Transverse colon (tissue), 4 donors: ENCODE measurements around the gene FIGLA. TPM values are rescaled to one million over a fixed set of nuclear protein-coding genes. Genes with fewer than 3 reads are reported as not detected.

Experiments
- DNase-seq: peaks from one replicate; pipeline ENCODE4 v3.0.0-alpha.2; 2019
- H3K27ac ChIP-seq, 4 donors: fragments of 200-600 bp; sonication (generic); 2 replicates each; pipeline ENCODE4 v1.5.1; 2016 to 2018; ENCODE audit warnings: inconsistent platforms in 4 of 4
- H3K27me3 ChIP-seq: fragments of 200-600 bp; sonication (generic); 2 replicates; pipeline ENCODE4 v1.5.1; 2017; ENCODE audit warnings: inconsistent platforms
- H3K36me3 ChIP-seq, 4 donors: fragments of 200-600 bp; sonication (generic); 2 replicates each; pipeline ENCODE4 v1.5.1; 2017 to 2019; ENCODE audit warnings: inconsistent platforms in 4 of 4
- H3K4me1 ChIP-seq, 4 donors: fragments of 200-600 bp; sonication (generic); 2 replicates each; pipeline ENCODE4 v1.5.1; 2017 to 2020; ENCODE audit warnings: inconsistent platforms in 4 of 4
- H3K4me3 ChIP-seq, 4 donors: fragments of 200-600 bp; sonication (generic); 1 replicate in 1 of 4; 2 replicates in 3 of 4; pipeline versions ENCODE4 v1.5.1 to v1.6.1; 2017 to 2019; ENCODE audit warnings: inconsistent platforms in 4 of 4
- H3K9me3 ChIP-seq, 2 donors: fragments of 200-600 bp; sonication (generic); 2 replicates each; pipeline ENCODE4 v1.5.1; 2017 to 2019; ENCODE audit warnings: inconsistent platforms in 2 of 2
- EP300 ChIP-seq: sonication (generic); formaldehyde crosslinking; IDR thresholded peaks from one replicate; pipeline ENCODE4 v1.6.1; 2017; ENCODE audit warnings: antibody characterized with exemption, low read depth
- POLR2A ChIP-seq: fragments of 450-650 bp; IDR thresholded peaks from one replicate; pipeline ENCODE4 v1.6.1; 2016; ENCODE audit warnings: antibody characterized with exemption, mild to moderate bottlenecking, moderate library complexity
- POLR2AphosphoS5 ChIP-seq, 3 donors: sonication (generic); formaldehyde crosslinking; IDR thresholded peaks; one replicate each; pipeline ENCODE4 v1.6.1; 2016; ENCODE audit warnings: antibody characterized with exemption in 3 of 3
- WGBS, 2 donors: methylation state at CpG; one replicate each; pipeline ENCODE4 v1.1.5; 2018; ENCODE audit warnings: low coverage in 1 of 2; 5-methylcytosine and 5-hydroxymethylcytosine counted together
- in situ Hi-C, 4 donors: fragments of 200-750 bp; cut with MboI; loops; one replicate each; pipeline versions ENCODE4 v1.15.0 to v1.15.1; 2017; ENCODE audit warnings: low sequenced_read_pairs in 3 of 4, low pct_ligation_motif_present in 1 of 4, low pct_unique_long_range_greater_than_20kb in 1 of 4
- intact Hi-C: fragments of 100-400 bp; cut with DNase I; formaldehyde crosslinking; loops from one replicate; pipeline ENCODE4 v1.15.1; 2023; ENCODE audit warnings: low total_unique reads
- total RNA-seq, 4 donors: library from RNA; depleted of rRNA; stranded (reverse); fragments of >200 nt; gene quantifications; one replicate each; pipeline ENCODE4 v1.1.0, GENCODE V29; 2016
- TF ChIP-seq, protein P1 (sequence below), 5 experiments: fragments of 200-600 bp in 3 of 5; fragments of 450-650 bp in 2 of 5; sonication (generic) in 3 of 5; IDR thresholded peaks; 1 replicate in 2 of 5; 2 replicates in 3 of 5; pipeline ENCODE4 v1.5.1; 2016 to 2017; ENCODE audit warnings: antibody characterized with exemption in 5 of 5, inconsistent platforms in 3 of 5, mild to moderate bottlenecking in 2 of 5, moderate library complexity in 1 of 5

Gene FIGLA
- total RNA-seq, 4 donors from 2014 or later = not detected

DNA sequence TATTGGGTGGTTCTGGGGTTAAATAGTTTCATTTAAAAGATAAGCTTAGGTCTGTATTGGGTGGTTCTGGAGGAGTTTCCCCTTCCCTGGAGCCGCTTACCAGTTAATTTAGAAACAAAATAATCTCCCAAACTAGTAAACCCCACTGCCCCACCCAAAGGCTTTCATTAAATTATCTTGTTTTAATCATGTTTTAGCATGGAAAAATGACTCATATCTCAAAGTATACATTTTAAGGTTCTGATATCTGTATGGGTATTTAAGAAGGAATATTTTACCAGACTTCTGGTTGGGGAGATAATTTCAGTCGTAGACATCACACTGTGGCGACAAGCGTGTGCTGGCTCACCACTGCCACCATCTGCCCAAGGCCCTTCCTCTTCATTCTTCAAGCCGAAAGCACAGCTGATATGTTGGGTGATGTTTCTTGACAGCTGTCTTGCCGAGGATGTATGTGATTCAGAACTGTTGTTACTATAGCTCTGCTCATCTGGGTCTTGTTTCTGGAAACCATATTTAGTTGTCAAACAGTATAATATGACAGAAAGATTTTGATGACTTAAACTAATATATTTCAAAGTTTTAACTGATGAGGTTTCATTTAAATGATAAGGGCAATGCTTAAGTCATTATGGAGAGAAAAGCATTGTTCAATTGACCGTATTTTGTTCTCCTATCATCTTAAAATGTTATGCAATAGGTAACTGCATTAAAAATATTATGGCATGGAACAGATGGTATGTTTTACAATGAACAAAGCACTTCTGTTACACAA lies 5.1 kb downstream of the FIGLA start:
- WGBS, 2 donors = 15 to 18% methylated on average over 3 to 7 of the region's 7 CpGs
- H3K9me3 ChIP-seq = no peaks in the 10 kb centered on the region
- in situ Hi-C loops (no loop called here), intact Hi-C loops (no loop called here)
- H3K36me3 ChIP-seq = no peaks in the 10 kb centered on the region
- H3K4me3 ChIP-seq = no peak overlapping the region
- H3K27me3 ChIP-seq = peaks cover 50% of the 10 kb centered on the region
- DNase-seq = no peak
- H3K27ac ChIP-seq = no peak overlapping the region
- H3K4me1 ChIP-seq = peaks cover 3 to 11% (median 10%) of the 10 kb centered on the region in 4 donors
- TF ChIP-seq, protein P1, sequence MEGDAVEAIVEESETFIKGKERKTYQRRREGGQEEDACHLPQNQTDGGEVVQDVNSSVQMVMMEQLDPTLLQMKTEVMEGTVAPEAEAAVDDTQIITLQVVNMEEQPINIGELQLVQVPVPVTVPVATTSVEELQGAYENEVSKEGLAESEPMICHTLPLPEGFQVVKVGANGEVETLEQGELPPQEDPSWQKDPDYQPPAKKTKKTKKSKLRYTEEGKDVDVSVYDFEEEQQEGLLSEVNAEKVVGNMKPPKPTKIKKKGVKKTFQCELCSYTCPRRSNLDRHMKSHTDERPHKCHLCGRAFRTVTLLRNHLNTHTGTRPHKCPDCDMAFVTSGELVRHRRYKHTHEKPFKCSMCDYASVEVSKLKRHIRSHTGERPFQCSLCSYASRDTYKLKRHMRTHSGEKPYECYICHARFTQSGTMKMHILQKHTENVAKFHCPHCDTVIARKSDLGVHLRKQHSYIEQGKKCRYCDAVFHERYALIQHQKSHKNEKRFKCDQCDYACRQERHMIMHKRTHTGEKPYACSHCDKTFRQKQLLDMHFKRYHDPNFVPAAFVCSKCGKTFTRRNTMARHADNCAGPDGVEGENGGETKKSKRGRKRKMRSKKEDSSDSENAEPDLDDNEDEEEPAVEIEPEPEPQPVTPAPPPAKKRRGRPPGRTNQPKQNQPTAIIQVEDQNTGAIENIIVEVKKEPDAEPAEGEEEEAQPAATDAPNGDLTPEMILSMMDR (IDR thresholded peaks at IDR 0.05) = peak in 1 of 5 experiments; percentile 19
- no peak for TF ChIP-seq POLR2AphosphoS5 (IDR thresholded peaks at IDR 0.05)
- no peak for TF ChIP-seq POLR2A
- TF ChIP-seq EP300 = no peak

DNA sequence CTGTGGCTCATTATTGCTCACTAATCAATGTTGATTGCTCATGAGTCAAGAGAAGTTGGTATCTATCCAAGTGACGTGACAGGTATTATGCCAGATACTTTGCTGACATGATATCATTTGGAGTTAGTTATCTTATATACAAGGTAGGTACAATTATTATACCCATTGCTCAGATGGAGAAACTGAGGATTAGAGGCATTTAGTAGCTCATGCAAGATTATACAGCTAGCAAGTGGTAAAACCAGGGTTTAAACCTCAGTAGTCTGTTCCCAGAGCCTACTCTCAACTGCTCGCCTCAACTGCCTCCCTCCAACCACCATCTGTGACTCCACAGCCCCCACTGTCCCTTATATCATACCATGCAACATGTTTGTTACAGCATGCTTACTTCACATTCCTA lies 6.1 kb downstream of the FIGLA start:
- in situ Hi-C loops (no loop called here), intact Hi-C loops (no loop called here)
- peaks cover 40% of the 10 kb centered on the region for H3K27me3 ChIP-seq
- H3K9me3 ChIP-seq = no peaks in the 10 kb centered on the region
- no peak for TF ChIP-seq POLR2AphosphoS5 (IDR thresholded peaks at IDR 0.05)
- TF ChIP-seq, protein P1 (IDR thresholded peaks at IDR 0.05) = no peak
- no peak for TF ChIP-seq POLR2A
- no peak for TF ChIP-seq EP300
- H3K27ac ChIP-seq = no peak overlapping the region
- H3K4me3 ChIP-seq = no peak overlapping the region
- 85 to 100% methylated on average over 2 of the region's 2 CpGs for WGBS, 2 donors
- H3K4me1 ChIP-seq = peaks cover 0 to 1% (median under 1%) of the 10 kb centered on the region in 4 donors
- DNase-seq = no peak
- no peaks in the 10 kb centered on the region for H3K36me3 ChIP-seq

DNA sequence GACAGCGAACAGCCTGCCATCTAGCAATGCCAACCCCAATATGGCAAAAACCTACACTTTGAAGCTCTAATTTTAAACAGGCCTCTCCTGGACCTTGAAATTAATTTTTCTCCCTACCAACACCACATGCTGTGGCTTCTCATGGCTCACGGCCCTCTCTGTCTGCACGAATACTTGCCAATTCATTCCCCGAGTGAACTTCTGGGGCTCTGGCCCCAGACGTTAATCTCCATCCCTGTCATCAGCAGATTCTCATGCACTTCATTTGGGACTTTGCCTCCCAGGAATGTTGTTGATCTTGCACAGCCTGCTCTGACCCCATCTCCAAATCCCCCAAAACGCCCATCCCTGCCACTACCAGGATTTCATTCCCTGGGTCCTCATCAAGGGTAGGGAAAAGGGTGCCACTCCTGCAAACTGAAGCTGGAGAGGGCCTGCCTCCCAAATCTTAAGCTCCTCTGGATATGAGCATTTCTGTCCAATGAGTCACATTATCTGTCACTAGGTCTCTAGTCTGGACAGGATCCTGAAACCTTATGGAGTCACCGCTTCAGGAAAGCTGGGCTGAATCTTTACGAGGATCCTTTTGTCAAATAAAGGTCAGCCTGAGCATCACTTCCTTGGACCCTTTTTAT lies 10.4 kb downstream of the FIGLA start:
- Histone ChIP-seq H3K36me3 (no peaks in the 10 kb centered on the region), H3K9me3 (no peaks in the 10 kb centered on the region), H3K4me1 (no peaks in the 10 kb centered on the region), H3K4me3 (no peak overlapping the region), H3K27me3 (peaks cover 21% of the 10 kb centered on the region), H3K27ac (no peak overlapping the region)
- in situ Hi-C loops = no loop called here
- no peak for TF ChIP-seq EP300
- TF ChIP-seq, protein P1 (IDR thresholded peaks at IDR 0.05) = no peak
- TF ChIP-seq POLR2AphosphoS5 (IDR thresholded peaks at IDR 0.05) = no peak
- no peak for TF ChIP-seq POLR2A
- WGBS, 2 donors = 81 to 82% methylated on average over 7 to 8 of the region's 8 CpGs
- DNase-seq = no peak
- intact Hi-C loops = no loop called here

DNA sequence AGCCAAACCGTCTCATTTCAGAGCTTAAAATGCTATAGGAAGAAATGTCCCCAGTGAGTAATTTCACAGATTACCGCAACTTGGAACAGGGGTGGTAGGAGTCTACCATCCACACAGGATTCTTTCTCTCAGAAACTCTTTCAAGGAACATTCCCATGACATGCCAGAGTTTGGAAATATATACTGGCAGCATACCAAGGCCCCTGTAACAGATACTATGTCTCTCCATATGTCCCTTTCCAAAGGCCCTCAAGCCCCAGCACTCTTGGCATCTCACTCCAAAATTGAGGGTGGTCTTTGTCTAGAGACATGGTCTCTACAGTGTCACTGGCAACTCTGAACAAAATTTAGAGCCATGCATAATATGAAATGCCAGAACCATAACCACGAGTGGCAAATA lies 11.0 kb downstream of the FIGLA start:
- no peak for DNase-seq
- Histone ChIP-seq H3K36me3 (no peaks in the 10 kb centered on the region), H3K4me3 (no peak overlapping the region), H3K4me1 (no peaks in the 10 kb centered on the region), H3K27me3 (peaks cover 24% of the 10 kb centered on the region), H3K9me3 (no peaks in the 10 kb centered on the region), H3K27ac (no peak overlapping the region)
- 71 to 84% methylated on average over 1 to 3 of the region's 3 CpGs for WGBS, 2 donors
- in situ Hi-C loops = no loop called here
- intact Hi-C loops = no loop called here
- TF ChIP-seq, protein P1 (IDR thresholded peaks at IDR 0.05) = no peak
- TF ChIP-seq EP300 (no peak), POLR2AphosphoS5 (IDR thresholded peaks at IDR 0.05) (no peak), POLR2A (no peak)
